ENCODE data around the gene RBM10. TPM values are rescaled to one million over a fixed set of nuclear protein-coding genes. Genes with fewer than 3 reads are reported as not detected.

RBM10 gene
- total and polyA plus RNA-seq, 7 experiments from 2014 or later = 24.6 to 55.6 (median 37.0) TPM

DNA sequence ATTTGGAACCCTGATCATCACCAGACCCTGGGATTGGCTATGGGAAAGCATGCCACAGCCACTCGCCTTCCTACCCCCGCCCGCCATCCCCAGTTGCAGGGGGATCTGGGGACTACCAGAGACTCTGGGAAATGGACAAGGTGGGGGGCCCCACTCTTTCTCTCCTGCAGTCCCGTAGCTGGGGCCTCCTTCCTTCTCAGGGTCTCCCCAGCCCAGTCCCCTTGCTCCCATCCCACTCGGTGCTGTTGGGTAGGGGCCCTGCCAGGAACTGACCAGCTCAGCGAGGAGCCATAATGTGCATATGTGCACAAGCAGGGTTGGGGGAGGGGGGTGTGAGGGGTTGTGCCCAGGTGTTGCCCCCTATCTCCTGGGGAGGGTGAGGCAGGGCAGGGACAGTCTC is 84.4 kb downstream of the RBM10 start:
- peaks cover 0 to 6% of the 10 kb centered on the region in 2 donors for H3K4me1 ChIP-seq (ENCODE audit: control insufficient read depth in 2 of 2, insufficient read depth in 2 of 2, low read length in 2 of 2)
- peaks cover 4 to 46% (median 8%) of the 10 kb centered on the region in 3 experiments for H3K36me3 ChIP-seq (ENCODE audit: control insufficient read depth in 2 of 3, insufficient read depth in 3 of 3, low read length in 3 of 3)
- Mint-ChIP-seq H3K4me3 (no peak overlapping the region), H3K4me1 (peaks cover 0 to 18% (median 6%) of the 10 kb centered on the region in 7 donors), H3K36me3 (peaks cover 0 to 45% (median 9%) of the 10 kb centered on the region in 5 donors), H3K27me3 (peaks cover 0 to 4% (median 0%) of the 10 kb centered on the region in 5 donors), H3K27ac (peak overlapping the region in 1 of 9 donors; percentile 38), H3K9me3 (peaks cover 0 to 3% (median 0%) of the 10 kb centered on the region in 11 donors)
- H3K4me3 ChIP-seq (ENCODE audit: low read length) = no peak overlapping the region
- H3K27ac ChIP-seq (ENCODE audit: low read depth, low read length) = no peak overlapping the region
- POLR2A ChIA-PET = interaction anchor here (1.1 kb wide), 1 partner anchor 11 kb away, joined by 6 read pairs; the partner anchor contains the start of gene CDK16
- DNase-seq (no peak), ATAC-seq (no peak)
- CTCF ChIA-PET = no interaction called here
- H3K9me3 ChIP-seq (ENCODE audit: control insufficient read depth in 2 of 3, low read length in 3 of 3) = no peaks in the 10 kb centered on the region
- intact Hi-C loops (cut with micrococcal nuclease) = no loop called here
- no peaks in the 10 kb centered on the region for H3K27me3 ChIP-seq (ENCODE audit: control insufficient read depth in 2 of 2, insufficient read depth in 2 of 2, low read length in 2 of 2)

DNA sequence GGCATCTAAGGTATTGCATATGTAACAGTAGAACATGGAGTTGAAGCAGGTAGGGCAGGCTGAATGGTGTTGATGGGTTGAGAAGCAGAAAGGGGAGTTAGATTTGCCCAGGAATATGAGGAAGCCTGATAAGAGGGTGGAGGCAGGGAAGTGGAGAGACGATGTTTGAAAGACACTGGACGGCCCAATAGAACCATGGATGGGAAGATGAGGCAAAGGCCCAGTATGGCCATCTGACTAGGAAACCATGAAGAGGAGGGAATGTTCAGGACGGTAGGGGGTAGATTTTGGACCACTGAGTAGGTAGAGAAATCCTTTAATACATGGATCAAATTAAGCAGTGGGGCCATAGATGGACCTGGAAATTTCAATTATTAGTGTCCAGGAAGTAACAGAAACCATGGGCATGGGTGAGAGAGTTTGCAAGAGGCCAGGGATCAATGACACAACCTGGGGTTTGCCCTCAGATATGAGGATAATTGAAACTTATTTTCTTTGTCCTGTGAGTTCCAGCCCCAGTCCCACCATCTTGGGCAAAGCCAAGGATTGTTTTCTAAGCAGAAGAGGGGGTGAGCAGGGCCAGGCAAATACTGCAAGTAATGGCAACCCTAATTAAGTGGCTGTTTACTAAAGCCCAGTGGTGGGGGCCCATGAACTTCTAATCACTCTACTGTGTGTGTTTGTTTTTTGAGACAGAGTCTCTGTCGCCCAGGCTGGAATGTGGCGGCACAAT is 85.3 kb downstream of the RBM10 start:
- Mint-ChIP-seq H3K36me3 (peaks cover 0 to 39% (median 13%) of the 10 kb centered on the region in 5 donors), H3K4me3 (peak overlapping the region in 2 of 10 donors; percentile 1 to 65), H3K27ac (peak overlapping the region in 6 of 9 donors; percentile 5 to 71 (median 65)), H3K27me3 (peaks cover 0 to 4% (median 0%) of the 10 kb centered on the region in 5 donors), H3K4me1 (peaks cover 2 to 25% (median 10%) of the 10 kb centered on the region in 7 donors), H3K9me3 (peaks cover 0 to 3% (median 0%) of the 10 kb centered on the region in 11 donors)
- ATAC-seq = no peak
- no peaks in the 10 kb centered on the region for H3K9me3 ChIP-seq (ENCODE audit: control insufficient read depth in 2 of 3, low read length in 3 of 3)
- peaks cover 0 to 10% of the 10 kb centered on the region in 2 donors for H3K4me1 ChIP-seq (ENCODE audit: control insufficient read depth in 2 of 2, insufficient read depth in 2 of 2, low read length in 2 of 2)
- ChIA-PET CTCF (no interaction called here), POLR2A (interaction anchor here (3.8 kb wide), 1 partner anchor 11 kb away, joined by 72 read pairs; the partner anchor contains the start of gene CDK16)
- H3K4me3 ChIP-seq (ENCODE audit: low read length) = no peak overlapping the region
- peaks cover 4 to 37% (median 4%) of the 10 kb centered on the region in 3 experiments for H3K36me3 ChIP-seq (ENCODE audit: control insufficient read depth in 2 of 3, insufficient read depth in 3 of 3, low read length in 3 of 3)
- intact Hi-C loops (cut with micrococcal nuclease) = loop anchor here in 1 of 2 donors (5.0 kb wide), 2 partner anchors 82 to 427 kb away; partner anchors contain the start of gene UXT
- no peaks in the 10 kb centered on the region for H3K27me3 ChIP-seq (ENCODE audit: control insufficient read depth in 2 of 2, insufficient read depth in 2 of 2, low read length in 2 of 2)
- no peak overlapping the region for H3K27ac ChIP-seq (ENCODE audit: low read depth, low read length)
- DNase-seq = no peak

DNA sequence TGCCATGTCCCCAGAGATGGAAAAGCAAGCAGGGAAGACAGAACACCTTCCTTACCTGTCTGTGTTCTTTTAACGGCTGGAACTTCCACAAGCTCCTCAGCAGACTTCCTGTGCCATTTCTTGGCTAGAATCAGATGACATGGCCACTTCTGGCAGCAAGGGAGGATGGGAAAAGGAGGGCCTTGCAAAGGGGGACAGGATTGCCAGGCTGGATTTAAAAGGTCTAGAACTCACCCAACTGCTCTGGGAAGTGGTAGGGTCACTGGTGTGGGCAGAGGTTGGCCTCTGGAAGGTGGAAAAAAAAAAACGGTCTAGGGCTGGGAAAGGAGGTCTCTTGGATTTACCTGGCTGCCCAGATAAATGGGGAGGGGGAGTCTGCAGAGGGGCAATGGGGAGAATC is 86.1 kb downstream of the RBM10 start:
- DNase-seq (no peak), ATAC-seq (no peak)
- Mint-ChIP-seq H3K27ac (peak overlapping the region in 8 of 9 donors; percentile 47 to 99 (median 98)), H3K9me3 (peaks cover 0 to 3% (median 0%) of the 10 kb centered on the region in 11 donors), H3K4me1 (peaks cover 8 to 33% (median 18%) of the 10 kb centered on the region in 7 donors), H3K4me3 (peak overlapping the region in 1 of 10 donors; percentile 63), H3K27me3 (peaks cover 0 to 4% (median 0%) of the 10 kb centered on the region in 5 donors), H3K36me3 (peaks cover 0 to 36% (median 18%) of the 10 kb centered on the region in 5 donors)
- no peaks in the 10 kb centered on the region for H3K9me3 ChIP-seq (ENCODE audit: control insufficient read depth in 2 of 3, low read length in 3 of 3)
- peaks cover 0 to 29% (median 0%) of the 10 kb centered on the region in 3 experiments for H3K36me3 ChIP-seq (ENCODE audit: control insufficient read depth in 2 of 3, insufficient read depth in 3 of 3, low read length in 3 of 3)
- CTCF ChIA-PET = no interaction called here
- H3K4me3 ChIP-seq (ENCODE audit: low read length) = no peak overlapping the region
- POLR2A ChIA-PET = interaction anchor here (1.4 to 3.8 kb wide), 2 partner anchors 12 to 37 kb away, joined by 3 to 72 read pairs; partner anchors contain the start of gene CDK16
- H3K27me3 ChIP-seq (ENCODE audit: control insufficient read depth in 2 of 2, insufficient read depth in 2 of 2, low read length in 2 of 2) = no peaks in the 10 kb centered on the region
- peak overlapping the region; percentile 99 for H3K27ac ChIP-seq (ENCODE audit: low read depth, low read length)
- H3K4me1 ChIP-seq (ENCODE audit: control insufficient read depth in 2 of 2, insufficient read depth in 2 of 2, low read length in 2 of 2) = peaks cover 0 to 14% of the 10 kb centered on the region in 2 donors
- intact Hi-C loops (cut with micrococcal nuclease) = loop anchor here in 1 of 2 donors (5.0 kb wide), 2 partner anchors 81 to 426 kb away; partner anchors contain the start of gene UXT

DNA sequence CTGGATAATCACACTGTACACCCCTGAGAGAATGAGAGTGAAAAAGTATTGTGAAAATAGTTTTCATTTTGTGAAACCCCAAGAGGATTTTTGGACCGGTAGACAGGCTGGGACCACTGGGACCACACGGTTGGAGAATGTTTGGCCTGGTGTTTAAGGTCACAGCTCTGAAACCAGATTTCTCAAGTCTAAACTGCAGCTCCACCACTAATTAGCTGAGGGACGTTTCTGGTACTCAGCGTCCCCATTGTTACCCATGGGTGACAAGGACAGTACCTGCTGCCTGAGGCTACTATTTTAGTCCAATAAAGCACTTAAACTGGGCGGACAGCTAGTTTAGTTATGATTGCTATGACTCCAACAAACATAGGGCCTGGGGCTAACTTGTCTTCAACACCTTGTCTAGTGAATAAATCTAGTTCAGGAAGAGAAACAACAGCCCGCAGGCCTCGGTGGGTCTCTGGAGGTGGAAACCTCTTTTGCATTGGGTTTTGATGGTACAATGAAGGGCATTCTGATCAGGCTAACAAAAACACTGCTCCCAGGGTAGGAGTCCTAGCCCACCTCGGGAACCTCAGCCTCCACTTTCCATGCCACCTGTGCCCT is 87.3 kb downstream of the RBM10 start:
- H3K27ac ChIP-seq (ENCODE audit: low read depth, low read length) = peak overlapping the region; percentile 99
- ChIA-PET CTCF (interaction anchor here (1.2 kb wide), 1 partner anchor 152 kb away, joined by 4 read pairs; no protein-coding TSS in a partner anchor), POLR2A (interaction anchor here (0.6 to 3.8 kb wide), 10 partner anchors 9 to 291 kb away, joined by 3 to 72 read pairs (median 6); partner anchors contain the start of genes CDK16, NDUFB11 and RBM10)
- Mint-ChIP-seq H3K27ac (peak overlapping the region; percentile 94 to 100 (median 98)), H3K9me3 (peaks cover 0 to 3% (median 0%) of the 10 kb centered on the region in 11 donors), H3K36me3 (peaks cover 0 to 29% (median 16%) of the 10 kb centered on the region in 5 donors), H3K27me3 (peaks cover 0 to 4% (median 0%) of the 10 kb centered on the region in 5 donors), H3K4me3 (peak overlapping the region; percentile 84 to 98 (median 90)), H3K4me1 (peaks cover 8 to 45% (median 24%) of the 10 kb centered on the region in 7 donors)
- no peaks in the 10 kb centered on the region for H3K27me3 ChIP-seq (ENCODE audit: control insufficient read depth in 2 of 2, insufficient read depth in 2 of 2, low read length in 2 of 2)
- H3K36me3 ChIP-seq (ENCODE audit: control insufficient read depth in 2 of 3, insufficient read depth in 3 of 3, low read length in 3 of 3) = peaks cover 0 to 18% (median 0%) of the 10 kb centered on the region in 3 experiments
- H3K9me3 ChIP-seq (ENCODE audit: control insufficient read depth in 2 of 3, low read length in 3 of 3) = no peaks in the 10 kb centered on the region
- H3K4me1 ChIP-seq (ENCODE audit: control insufficient read depth in 2 of 2, insufficient read depth in 2 of 2, low read length in 2 of 2) = peaks cover 0 to 14% of the 10 kb centered on the region in 2 donors
- DNase-seq (no peak), ATAC-seq (no peak)
- H3K4me3 ChIP-seq (ENCODE audit: low read length) = peak overlapping the region; percentile 74
- intact Hi-C loops (cut with micrococcal nuclease) = loop anchor here (2.0 to 5.0 kb wide), 5 partner anchors 80 to 425 kb away; partner anchors contain the start of genes ARAF (in 1 of the 2), ELK1 (in 1 of the 2), UXT (in 1 of the 2) and ZNF41 (in 1 of the 2)

DNA sequence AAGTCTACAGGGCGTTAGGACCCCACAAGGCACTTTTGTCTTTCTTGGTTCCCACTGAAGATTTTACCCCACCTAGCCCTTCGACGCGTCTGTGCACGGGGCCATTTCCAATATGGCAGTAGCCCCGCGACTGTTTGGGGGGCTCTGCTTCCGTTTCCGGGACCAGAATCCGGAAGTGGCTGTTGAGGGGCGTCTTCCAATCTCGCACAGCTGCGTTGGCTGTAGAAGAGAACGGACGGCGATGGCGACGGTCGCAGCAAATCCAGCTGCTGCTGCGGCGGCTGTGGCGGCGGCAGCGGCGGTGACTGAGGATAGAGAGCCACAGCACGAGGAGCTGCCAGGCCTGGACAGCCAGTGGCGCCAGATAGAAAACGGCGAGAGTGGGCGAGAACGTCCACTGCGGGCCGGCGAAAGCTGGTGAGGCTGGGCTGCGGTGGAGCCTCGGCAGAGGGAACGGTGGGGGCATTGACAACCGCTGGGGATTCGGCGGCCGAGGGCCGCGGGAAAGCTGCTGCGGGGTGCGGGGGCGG is 87.8 kb downstream of the RBM10 start, which contains the start of gene USP11:
TSS of gene USP11 (plus strand) at position 207 of the 530 bp plus-strand sequence. CDS start at position 242, 35 bp downstream.
- H3K36me3 ChIP-seq (ENCODE audit: control insufficient read depth in 2 of 3, insufficient read depth in 3 of 3, low read length in 3 of 3) = peaks cover 0 to 16% (median 0%) of the 10 kb centered on the region in 3 experiments
- peak; percentile 7 for ATAC-seq
- ChIA-PET CTCF (interaction anchor here (1.2 kb wide), 1 partner anchor 152 kb away, joined by 4 read pairs; no protein-coding TSS in a partner anchor), POLR2A (interaction anchor here (0.6 to 3.8 kb wide), 13 partner anchors 9 to 852 kb away, joined by 3 to 72 read pairs (median 5); partner anchors contain the start of genes ARAF, CDK16, NDUFB11 and RBM10)
- intact Hi-C loops (cut with micrococcal nuclease) = loop anchor here (1.0 to 5.0 kb wide), 15 partner anchors 15 to 425 kb away; partner anchors contain the start of genes ARAF (in 2 of the 2), CDK16 (in 2 of the 2), UBA1 (in 2 of the 2) and ELK1 (in 1 of the 2)
- no peaks in the 10 kb centered on the region for H3K27me3 ChIP-seq (ENCODE audit: control insufficient read depth in 2 of 2, insufficient read depth in 2 of 2, low read length in 2 of 2)
- peak in 7 of 9 donors; percentile 46 to 63 (median 56) for DNase-seq
- peaks cover 0 to 14% of the 10 kb centered on the region in 2 donors for H3K4me1 ChIP-seq (ENCODE audit: control insufficient read depth in 2 of 2, insufficient read depth in 2 of 2, low read length in 2 of 2)
- Mint-ChIP-seq H3K9me3 (peaks cover 0 to 3% (median 0%) of the 10 kb centered on the region in 11 donors), H3K27me3 (peaks cover 0 to 4% (median 0%) of the 10 kb centered on the region in 5 donors), H3K36me3 (peaks cover 0 to 26% (median 16%) of the 10 kb centered on the region in 5 donors), H3K4me3 (peak within 1 kb of the TSS; percentile 84 to 98 (median 90)), H3K4me1 (peaks cover 8 to 49% (median 24%) of the 10 kb centered on the region in 7 donors), H3K27ac (peak within 1 kb of the TSS; percentile 94 to 100 (median 98))
- H3K9me3 ChIP-seq (ENCODE audit: control insufficient read depth in 2 of 3, low read length in 3 of 3) = no peaks in the 10 kb centered on the region
- peak within 1 kb of the TSS; percentile 99 for H3K27ac ChIP-seq (ENCODE audit: low read depth, low read length)
- peak within 1 kb of the TSS; percentile 74 for H3K4me3 ChIP-seq (ENCODE audit: low read length)

Data from naive thymus-derived CD4-positive, alpha-beta T cell (primary cell).